NCI-H2171 treated with DMSO at 0.1 percent for 48 hours (cell line): ENCODE measurements around the gene PRKAG3.
"Not testable (repeated sequence)": the region's sequence is repeated elsewhere in the genome, so short reads cannot be mapped to it uniquely, and the experiment has no call there.

Experiments
- DNase-seq: peaks from one replicate; lab custom pipeline; 2025; lab: John Stamatoyannopoulos, UW

Gene PRKAG3

DNA sequence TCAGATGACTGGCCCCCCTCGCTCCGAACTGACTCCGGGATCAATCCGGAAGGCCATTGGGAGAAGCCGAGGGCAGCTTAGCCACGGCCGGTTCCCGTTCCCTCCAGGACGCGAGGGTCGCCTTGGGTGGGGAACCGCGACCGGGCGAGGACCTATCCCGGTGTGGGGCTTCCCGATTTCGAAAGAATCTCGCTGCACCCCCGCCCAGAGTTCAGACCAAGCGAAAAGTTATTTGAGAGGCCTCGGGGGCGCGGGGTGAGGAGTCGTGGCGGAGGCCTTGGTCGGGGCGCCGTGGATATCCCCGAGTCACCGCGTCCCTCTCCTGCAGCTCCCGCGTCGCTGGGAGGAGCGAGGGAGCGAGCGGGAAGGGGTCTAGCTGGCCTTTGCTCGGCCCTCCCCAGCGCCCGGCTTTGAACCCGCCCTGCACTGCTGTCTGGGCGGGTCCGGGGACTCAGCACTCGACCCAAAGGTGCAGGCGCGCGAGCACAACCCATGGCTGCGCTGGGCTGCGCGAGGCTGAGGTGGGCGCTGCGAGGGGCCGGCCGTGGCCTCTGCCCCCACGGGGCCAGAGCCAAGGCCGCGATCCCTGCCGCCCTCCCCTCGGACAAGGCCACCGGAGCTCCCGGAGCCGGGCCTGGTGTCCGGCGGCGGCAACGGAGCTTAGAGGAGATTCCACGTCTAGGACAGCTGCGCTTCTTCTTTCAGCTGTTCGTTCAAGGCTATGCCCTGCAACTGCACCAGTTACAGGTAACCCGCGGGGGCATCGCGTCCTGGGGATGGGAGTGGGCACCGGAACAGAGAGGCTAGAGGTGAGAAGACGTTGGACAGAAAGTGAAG is 49.7 kb downstream of the PRKAG3 start, which contains the start of gene CYP27A1:
CYP27A1 (plus strand) TSS at position 457 of the 837 bp plus-strand sequence; CDS start at position 493, 36 bp downstream.
- DNase-seq, result peak; percentile 44

DNA sequence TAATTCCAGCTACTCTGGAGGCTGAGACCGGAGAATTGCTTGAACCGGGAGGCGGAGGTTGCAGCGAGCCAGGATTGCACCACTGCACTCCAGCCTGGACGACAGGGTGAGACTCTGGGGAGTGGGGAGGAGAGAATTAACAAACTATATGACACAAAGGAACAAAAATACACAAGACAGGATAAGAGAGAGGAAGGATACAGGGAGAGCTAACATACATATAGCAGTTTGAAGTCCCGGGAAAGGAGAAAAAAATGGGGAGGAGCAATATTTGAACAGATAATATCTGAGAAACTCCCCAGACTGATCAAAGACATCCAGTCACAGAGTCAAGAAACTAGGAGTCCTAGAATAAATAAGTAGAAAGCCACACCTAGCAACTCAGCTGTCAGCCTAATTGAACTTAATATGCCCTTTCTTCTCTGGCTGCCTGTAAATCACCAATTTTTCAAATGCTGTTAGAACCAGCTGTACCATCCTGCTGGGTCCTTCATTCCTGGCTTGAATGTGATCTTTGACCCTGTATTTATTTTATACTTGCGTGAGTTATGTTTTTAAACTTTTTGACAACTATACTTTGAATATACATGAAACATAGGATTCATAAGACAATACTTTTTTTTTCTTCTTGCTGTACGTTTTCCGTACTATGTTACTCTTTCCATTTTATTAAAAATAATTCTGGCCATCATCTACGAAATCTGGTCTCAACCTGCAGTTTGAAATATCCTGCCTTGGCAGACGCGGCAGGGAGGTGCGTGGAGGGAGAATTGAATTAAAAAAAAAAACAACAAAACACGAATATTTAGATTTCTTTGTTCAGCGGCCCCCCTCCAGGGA is 50.5 kb downstream of the PRKAG3 start:
- peak; percentile 39 for DNase-seq

DNA sequence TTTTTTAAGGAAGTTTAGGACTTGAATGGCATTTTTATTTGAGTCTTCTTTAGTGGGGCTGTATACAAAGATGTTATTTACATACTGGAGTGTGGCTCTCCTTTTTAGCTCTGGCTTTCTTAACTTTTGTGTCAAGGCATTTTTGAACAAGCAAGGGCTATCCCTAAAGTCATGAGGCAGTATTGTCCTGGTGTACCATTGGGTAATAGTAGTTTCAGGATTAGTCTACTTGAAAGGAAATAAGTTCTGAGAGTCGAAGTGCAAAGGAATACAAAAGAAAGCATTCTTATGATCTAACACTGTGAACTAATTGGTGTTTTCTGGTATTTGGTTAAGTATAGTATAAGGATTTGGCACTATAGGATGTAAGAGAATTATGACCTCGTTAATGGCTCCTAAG is 51.6 kb downstream of the PRKAG3 start:
- no peak for DNase-seq

DNA sequence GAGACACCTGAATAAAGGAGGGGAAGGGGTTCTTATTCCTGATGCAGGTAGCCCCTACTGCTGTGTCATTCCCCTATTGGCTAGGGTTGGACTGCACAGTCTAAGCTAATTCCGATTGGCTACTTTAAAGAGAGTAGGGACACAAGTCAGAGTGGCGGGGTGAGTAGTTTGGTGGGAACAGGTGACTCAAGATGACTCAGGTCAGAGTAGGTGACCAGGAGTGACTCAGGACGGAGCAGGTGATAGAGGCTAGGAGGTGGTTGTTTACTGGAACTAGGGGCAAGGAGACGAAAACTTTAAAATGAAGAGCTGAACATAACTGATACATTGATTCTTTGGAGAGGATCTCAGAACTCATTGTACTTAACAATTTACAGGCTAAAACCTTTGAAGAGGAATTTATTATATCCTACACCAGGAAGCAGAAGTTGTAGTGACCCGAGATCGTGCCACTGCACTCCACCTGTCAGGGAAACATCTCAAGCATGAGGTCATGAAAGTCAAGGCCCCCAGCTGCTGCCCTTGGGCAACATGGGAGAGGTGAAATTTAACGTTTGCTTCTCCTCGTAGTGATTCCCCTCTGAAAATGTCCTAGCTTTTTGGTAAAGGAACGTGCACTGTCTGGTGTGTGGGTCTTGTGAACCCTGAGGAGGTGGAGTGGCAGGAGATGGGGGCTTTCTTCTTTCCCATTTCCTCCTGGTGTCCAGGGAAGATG is 54.2 kb downstream of the PRKAG3 start:
- no peak for DNase-seq

DNA sequence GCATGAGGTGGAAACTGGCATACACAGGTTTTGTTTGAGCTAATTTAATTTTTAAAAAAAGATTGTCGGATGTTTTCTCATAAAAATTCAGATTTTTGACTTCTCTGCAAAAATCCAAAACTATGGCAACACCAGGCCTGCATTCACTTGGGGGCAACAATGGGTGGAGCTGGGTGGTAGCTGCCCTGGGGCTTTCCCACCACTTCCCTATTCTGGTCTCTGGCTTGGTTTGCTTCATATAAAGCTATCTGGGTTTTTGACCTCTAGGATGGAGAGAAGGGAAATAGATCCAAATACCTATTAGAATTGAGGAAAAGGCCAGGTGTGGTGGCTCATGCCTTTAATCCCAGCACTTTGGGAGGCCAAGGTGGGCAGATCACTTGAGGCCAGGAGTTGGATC is 55.1 kb downstream of the PRKAG3 start:
- no peak for DNase-seq

DNA sequence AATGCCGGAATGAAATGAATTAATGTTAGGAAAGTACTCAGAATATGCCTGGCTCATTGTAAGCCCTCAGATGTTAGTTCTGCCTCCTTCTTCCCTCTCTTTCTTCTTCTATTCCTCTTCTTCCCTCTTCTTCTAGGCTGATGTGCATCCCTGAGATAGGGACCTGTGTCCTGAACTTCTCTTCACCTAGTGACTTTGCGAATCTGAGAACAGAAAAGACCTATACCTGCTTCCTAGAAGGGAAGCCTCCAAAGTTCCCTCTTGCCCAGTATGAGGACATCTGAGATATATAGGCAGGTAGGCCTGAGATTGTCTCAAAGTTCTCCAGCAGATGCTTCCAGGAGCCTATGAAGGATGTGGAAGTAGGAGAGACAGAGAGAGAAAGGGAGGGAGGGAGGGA is 57.7 kb downstream of the PRKAG3 start:
- DNase-seq, result no peak

DNA sequence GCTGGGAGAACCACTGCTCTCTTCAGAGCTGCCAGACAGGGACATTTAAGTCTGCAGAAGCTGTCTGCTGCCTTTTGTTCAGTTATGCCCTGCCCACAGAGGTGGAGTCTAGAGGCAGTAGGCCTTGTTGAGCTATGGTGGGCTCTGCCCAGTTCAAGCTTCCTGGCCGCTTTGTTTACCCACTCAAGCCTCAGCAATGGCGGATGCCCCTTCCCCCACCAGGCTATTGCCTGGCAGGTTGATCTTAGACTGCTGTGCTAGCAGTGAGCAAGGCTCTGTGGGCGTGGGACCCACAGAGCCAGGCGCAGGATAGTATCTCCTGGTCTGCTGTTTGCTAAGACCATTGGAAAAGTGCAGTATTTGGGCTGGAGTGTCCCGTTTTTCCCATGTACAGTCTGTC is 58.8 kb downstream of the PRKAG3 start:
- not testable (repeated sequence) for DNase-seq
